HG02763 (cell line): Measurements from ENCODE around the gene FTO.
"Not testable (repeated sequence)": the region's sequence is repeated elsewhere in the genome, so short reads cannot be mapped to it uniquely, and the experiment has no call there.

Source experiments
- ATAC-seq: cut with Tn5 transposase; IDR thresholded peaks from one replicate; pipeline ENCODE4 v1.9.1; 2021; ENCODE audit warnings: mild to moderate bottlenecking, moderate library complexity; ENCODE audit not compliant: unreplicated experiment

The FTO gene

DNA sequence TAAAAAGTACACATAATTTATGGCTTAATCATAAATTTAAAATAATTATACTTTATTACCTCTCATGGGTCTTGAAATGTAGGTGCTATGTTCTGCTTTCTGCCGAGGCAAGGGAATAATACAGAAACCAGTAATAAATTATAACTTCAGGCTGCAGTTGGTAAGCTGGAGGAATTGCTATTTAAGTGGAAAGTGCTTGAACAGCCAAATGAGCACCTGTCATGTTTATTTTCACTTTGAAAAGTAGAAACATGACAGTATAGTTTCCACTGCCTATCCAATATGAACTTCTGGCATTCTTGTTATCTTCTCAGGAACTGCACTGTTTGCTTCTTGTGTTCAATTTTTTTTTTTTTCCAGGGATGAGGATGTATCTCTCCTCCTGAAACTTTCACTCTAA is 146.0 kb downstream of the FTO start:
- ATAC-seq: no peak

DNA sequence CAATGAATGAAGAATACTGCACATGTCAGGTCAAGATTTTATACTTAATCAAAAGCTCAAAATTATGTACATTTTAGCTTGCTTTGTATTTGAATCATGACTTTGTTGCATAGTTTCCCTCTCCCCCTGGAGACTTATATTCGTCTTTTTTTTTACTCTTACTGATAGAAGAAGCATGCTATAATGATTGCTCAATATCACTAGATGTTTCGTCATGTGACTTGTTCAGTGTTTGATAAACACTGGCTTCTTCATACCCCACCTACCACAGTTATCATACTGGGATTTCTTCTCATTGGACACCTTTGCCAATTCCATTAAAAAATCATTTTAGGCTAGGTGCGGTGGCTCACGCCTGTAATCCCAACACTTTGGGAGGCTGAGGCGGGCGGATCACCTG is 148.7 kb downstream of the FTO start:
- ATAC-seq: no peak

DNA sequence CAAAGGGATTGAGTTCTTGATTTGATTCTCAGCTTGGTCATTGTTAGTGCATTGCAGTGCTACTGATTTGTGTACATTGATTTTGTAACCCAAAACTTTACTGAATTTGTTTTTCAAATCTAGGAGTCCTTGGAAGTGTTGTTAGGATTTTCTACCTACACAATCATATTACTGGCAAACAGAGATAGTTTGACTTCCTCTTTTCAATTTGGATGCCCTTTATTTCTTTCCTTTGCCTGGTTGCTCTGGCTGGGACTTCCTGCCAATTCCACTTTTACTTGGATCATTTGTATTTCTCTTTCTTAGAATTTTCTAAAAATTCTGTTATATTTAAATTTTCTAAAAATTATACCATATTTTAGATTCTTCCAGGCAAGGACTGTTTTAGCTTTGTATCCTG is 151.1 kb downstream of the FTO start:
- no peak for ATAC-seq

DNA sequence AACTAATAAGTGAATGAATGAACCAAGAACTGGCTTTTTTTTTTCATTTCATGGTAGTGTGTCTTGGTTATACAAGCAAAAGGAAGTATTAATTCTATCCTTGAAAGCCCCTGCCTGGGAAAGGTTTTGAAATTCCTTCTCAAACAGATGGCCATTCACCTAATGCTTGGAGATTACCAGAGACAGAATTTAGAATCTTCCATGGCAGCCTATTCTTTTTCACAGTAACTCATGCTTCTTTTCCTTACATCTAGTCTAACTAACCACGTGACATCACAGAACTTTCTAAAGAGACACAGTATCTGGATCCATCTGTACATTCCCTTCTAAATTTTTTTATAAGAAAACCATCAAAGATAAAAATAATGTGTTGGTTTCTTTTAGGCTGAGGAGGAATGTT is 151.6 kb downstream of the FTO start:
- ATAC-seq: no peak

DNA sequence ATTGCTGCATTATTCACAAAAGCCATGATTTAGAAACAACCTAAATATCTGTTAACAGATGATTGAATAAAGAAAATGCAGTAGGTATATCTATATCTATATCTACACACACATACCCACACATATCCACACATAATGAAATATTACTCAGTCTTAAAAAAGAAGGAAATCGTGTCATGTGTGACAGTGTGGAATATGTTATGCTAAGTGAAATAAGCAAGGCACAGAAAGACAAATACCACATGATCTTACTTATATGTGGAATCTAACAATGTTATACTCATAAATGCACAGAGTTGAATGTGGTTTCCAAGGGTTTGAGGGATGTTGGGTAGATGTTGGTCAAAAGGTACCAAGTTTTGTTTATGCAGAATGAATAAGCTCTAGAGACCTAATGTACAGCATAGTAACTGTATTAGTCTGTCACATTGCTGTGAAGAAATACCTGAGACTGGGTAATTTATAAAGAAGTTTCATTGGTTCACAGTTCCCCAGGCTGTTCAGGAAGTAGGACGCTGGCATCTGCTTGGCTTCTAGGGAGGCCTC is 156.1 kb downstream of the FTO start:
- ATAC-seq: no peak

DNA sequence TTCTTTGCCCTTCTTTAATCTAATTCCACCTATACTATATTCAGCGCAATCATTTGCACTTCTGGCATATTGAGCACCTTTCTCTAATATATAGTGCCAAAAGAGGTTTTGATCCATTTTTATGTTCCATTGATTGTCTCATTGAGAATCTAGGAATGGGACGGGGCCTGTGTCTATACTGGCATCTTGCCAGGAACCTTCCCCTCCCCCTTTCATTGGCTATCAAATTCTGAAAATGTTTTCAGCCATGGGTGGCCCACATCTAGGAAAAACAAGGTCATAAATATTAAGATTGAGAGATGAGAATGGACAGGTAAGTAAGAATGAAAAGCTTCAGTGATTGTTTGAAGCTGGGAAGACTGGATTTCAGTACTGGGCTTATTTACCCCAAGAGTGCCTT is 159.9 kb downstream of the FTO start:
- no peak for ATAC-seq

DNA sequence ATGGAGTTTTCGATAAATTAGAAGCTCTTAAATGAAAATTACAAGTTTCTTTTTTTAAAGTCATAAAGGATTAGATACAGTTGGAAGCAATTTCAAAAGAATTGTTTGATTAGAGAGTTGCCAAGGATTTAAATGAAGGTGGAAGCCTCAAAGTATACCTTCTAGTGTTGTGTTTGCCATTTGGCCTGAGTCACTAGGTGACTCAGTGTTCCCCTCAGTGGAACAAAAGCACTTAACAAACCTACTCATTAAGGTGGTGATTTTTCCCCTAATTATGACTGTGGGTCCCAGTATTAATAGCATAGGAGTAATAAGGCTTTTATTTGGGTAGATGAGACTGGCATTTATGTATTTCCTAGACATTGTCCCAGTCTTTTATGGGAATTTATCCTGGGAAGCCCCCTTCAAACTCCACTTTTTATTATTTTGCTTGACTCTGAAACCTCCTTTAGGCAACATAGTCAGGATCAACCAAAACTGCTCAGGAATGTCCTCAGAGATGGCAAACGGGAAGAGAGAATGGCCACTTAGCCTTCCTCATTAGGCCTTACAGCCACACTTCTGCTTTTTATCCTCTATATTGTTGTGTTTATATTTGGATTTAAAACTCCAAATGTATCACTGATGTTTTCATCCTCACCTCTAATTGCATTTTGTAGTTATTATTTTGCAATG is 161.0 kb downstream of the FTO start:
- ATAC-seq: no peak

DNA sequence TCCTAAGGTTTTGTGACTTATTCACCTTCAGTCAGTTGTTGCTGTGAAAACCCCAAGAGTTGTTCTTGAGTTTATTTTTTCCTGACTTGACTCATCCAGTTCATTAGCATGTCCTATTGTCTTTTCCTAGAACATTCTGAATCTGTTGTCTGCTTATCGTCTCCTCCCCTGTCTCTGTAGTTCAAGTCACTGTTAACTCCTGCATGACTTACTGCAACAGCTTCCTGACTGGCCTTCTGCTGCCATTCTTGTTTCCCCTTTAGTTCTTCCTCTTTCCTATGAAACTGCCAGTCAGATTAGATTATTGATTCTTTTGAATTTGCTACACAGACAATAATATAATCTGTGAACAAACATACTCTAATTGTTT is 161.5 kb downstream of the FTO start:
- no peak for ATAC-seq

DNA sequence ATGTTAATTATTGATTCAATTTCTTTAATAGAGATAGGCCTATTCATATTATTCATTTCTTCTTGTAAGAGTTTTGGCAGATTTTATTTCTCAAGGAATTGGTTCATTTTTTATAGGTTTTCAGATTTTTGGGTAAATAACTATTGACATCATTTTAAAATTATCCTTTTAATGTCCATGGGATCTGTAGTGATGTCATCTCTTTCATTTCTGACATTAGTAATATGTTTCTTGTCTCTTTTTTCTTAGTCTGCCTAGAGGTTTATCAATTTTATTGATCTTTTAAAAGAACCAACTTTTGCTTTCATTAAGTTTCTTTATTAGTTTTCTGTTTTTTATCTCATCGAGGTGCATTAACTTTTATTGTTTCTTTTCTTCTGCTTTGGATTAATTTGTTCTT is 162.6 kb downstream of the FTO start:
- no peak for ATAC-seq

DNA sequence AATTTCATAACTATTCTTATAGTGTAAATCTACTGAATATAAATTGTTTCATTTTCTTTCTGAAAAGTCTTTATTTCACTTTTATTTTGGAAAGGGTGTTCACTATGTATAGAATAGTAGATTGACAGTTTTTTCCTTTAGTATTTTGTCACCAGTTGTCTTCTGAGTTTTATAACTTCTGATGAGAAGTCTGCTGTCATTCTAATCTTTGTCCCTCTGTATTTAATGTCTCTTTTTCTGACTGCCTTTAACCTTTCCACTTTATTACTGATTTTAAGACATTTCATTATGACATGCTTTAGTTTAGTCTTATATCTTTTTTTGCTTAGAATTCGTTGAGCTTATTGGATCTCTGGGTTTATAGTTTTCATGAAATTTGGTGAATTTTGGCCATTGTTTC is 166.9 kb downstream of the FTO start:
- ATAC-seq: no peak

DNA sequence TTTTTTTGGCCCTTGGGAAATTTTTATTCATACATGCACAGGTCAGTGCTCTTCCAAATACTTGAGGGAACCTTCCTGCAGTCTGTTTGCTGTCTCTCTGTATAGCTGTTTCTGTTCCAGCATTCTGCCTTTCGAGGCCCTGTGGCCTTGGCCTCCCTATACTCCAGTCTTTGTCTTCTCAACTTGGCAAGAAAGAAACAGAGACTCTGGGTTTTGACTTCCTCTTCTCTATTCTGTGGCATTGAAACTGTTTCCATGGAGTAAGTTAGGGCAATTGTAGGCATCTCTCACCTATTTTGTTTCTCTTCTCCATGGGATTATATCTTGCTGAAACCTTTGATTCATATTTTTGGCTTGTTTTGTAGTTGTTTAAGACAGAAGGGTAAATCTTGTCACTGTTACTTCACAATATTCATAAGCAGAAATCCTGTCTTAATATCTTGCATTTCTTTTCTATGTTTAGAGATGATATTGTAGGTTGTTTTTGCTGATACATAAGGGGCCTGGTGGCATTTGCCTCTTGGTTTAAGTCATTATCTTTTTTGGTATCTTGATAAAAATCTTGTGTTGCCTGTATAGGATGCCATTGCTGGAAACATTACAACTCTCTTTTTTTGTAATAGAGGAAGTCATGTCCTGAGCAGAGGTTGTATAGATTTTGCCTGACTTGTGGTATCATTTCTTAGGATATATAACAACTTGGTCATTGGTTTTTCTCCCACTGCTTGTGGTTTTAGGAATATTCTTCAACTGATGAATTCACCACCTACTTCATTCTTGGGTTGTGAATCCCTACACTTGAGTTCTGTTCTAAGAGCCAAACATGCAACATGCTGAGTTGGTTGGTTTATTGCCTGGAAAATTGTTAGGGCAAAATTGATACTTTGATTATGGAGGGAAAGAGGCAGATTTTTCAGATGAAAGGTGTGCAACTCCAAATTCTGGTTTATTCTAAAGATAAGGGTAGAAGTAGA is 168.6 kb downstream of the FTO start:
- no peak for ATAC-seq

DNA sequence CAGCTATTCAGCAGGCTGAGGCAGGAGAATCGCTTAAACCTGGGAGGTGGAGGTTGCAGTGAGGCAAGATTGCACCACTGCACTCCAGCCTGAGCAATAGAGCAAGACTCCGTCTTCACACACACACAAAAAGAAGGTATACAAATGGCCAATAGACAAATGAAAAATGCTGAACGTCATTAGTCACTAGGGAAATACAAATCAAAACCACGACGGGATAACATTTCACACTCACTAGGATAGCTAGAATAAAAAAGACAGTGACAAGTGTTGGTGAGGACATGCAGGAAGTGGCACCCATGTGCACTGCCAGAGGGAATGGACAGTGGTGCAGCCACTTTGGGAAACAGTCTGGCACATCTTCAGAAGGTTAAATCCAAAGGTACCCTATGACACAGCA is 172.9 kb downstream of the FTO start:
- no peak for ATAC-seq

DNA sequence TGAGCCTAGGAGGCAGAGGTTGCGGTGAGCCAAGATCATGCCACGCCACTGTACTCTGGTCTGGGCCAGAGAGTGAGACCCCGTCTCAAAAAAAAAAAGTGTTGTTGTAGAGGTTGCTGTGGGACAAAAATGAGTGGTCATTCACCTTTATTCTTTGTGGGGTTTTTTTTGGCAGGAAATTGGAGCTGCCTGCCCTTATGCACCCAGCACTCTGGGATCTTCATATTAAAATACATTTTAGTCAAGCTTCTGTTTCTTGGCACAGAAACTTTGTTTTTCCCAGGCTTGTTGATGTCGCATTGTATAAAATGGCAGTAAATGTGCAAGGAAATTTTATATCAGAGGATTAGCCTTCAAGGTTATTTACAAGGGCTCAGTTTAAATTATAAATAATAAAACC is 174.3 kb downstream of the FTO start:
- no peak for ATAC-seq

DNA sequence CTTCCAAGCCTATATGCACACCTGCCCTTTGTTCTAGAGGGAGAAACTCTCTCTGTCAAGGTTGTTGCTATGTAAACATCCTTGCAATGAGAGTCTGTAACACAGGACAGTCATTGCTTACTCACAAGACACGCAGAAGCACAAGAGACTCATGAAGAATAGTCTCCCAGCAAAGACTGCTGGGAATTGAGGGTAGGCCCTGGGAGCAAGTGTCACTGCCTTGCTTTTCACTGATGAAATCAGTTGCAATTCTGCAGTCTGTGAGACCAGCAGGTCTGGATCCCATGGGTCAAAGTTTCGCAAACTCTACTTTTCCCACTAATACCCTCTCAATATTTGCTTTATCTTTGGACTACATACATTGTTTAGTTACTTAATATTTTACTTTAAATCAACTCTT is 177.4 kb downstream of the FTO start:
- ATAC-seq: no peak

DNA sequence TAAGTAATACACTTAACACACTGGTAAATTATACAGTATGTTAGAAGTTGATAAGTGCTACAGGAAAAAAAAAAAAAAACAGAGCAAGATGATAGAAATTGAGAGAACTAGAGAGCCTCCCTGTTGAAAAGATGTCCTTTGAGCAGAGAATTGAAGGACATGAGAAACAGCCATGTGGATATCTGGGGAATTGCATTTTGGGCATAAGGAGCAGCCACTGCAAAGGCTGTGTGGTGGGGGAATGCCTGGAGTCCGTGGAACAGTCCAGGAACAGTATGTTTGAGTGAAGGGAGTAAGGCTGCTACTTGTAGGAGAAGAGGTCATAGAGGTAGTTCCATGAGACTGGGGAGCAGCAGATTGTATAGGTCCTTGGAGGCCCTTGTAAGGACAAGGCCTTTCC is 178.4 kb downstream of the FTO start:
- ATAC-seq: no peak

DNA sequence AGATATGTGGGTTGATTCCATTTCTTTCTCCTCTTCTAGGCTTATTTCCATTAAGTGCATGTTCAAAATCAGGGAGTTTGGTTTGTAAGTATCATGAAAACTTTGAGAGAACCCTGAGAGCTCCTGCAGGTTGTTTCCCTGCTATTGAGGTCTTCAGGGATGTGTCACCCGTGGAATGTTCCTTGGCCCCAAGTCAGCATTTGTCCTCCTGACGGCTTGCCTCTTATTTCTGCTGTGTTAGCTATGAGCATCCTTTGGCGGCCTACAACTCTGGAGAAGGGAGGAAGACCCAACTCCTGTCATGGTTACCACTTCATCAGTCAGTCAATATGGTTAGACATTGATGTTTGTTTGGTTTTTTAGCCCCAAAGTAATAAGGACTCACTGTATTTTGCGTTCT is 180.8 kb downstream of the FTO start:
- ATAC-seq: no peak

DNA sequence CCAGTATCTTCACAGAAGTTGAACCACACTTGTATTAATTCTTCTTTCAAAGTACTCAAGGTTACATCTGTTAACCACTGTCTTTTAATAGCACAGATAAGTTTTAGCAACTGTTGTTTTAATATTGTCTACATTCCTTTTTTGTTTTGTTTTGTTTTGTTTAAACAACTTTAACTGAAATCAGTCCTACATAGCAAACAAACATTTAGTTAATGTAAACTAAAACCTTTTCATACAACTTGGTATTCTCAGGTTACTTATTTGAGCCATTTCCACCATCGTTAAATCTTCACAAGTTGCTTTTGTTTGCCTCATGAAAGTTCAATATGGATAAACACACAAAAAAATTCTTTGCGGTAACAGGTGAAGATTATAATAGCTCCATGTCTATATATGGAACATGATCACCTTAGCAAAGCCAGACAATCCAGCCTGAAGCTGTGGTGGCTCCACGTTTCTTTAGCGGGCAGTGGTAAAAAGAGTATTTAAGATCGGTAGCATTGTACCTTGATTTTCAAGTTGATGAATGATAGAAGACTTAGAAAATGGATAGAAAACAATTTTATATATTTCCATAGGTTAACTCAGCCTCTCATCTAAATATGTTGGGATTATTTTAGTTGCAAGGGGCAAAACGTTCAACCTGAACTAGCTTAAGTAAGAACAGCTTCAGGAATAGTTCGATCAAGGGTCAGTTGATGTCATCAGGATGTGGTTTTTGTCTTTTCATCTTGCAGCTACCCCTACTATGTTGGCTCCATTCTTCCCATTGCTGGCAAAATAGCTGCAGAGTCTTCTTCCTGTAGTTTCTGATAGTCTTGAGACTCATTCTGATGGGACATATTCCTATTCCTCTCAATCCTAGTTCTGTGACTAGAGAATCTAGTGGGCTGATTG is 182.8 kb downstream of the FTO start:
- ATAC-seq: no peak

DNA sequence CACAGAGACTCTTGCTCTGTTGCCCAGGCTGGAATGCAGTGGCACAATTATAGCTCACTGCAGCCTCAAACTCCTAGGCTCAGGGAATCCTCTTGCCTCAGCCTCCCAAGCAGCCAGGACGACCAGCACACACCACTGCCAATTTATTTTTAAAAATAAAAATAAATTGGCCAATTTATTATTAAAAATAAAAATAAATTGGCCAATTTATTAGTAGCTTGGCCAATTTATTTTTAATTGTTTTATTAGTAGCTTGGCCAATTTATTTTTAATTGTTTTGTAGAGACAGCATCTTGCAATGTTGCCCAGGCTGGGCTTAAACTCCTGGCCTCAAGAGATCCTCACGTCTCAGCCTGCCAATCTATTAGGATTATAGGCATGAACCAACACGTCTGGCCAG is 184.3 kb downstream of the FTO start:
- ATAC-seq: no peak

DNA sequence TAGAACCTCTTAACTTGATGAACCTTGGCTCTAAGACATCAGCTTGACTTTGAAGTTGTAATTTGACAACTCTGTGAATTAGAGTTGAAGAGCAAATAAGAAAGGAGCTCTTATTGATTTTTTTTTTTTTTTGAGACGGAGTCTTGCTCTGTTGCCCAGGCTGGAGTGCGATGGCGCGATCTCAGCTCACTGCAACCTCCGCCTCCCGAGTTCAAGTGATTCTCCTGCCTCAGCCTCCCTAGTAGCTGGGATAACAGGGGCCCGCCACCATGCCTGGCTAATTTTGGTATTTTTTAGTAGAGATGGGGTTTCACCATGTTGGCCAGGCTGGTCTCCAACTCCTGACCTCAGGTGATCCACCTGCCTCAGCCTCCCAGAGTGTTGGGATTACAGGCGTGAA is 186.9 kb downstream of the FTO start:
- not testable (repeated sequence) for ATAC-seq

DNA sequence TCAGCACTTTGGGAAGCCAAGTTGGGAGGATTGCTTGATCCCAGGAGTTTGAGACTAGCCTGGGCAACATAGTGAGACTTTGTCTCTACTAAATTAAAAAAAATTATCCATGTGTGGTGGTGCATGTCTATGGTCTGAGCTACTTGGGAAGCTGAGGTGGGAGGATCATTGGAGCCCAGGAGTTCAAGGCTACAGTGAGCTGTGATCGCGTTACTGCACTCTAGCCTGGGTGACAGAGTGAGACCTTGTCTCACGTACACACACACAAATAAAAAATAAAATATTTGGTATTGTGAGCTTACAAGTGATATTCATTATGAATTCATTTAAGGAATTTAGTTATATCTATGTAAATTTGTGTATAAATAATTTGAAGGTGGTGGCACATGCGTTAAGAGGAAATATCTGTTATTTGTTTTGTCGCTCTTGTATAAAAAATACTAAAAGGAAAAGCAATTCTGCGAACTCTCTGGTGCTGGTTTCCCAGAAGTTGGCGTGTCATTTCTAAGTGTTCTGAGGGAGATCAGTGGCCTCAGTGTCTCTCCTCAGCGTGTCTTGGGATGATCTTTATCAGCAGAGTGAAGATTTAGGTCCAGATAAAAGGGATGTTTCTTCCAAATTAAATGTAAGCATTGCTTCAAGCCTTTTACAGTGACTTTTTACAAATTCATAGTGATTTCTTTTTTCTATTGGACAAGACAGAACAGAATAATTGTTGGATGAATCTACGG is 187.6 kb downstream of the FTO start:
- no peak for ATAC-seq
